ENCODE data around the gene FSD1L. TPM values are rescaled to one million over a fixed set of nuclear protein-coding genes. Genes with fewer than 3 reads are reported as not detected.
"Not testable (repeated sequence)": the region's sequence is repeated elsewhere in the genome, so short reads cannot be mapped to it uniquely, and the experiment has no call there.

Gene FSD1L
- total and polyA plus RNA-seq, 4 donors, result 17.6 to 61.1 (median 25.7) TPM

- Histone ChIP-seq H3K9me3 (ENCODE audit: control insufficient read depth, insufficient read depth, low read length) (no peaks in the 10 kb centered on the region), H3K36me3 (ENCODE audit: control insufficient read depth, insufficient read depth, low read length) (no peaks in the 10 kb centered on the region), H3K27me3 (ENCODE audit: control insufficient read depth, insufficient read depth, low read length) (no peaks in the 10 kb centered on the region), H3K27ac (ENCODE audit: low read depth, low read length) (no peak overlapping the region), H3K4me1 (ENCODE audit: control insufficient read depth, insufficient read depth, low read length) (no peaks in the 10 kb centered on the region), H3K4me3 (ENCODE audit: low read depth, low read length) (no peak overlapping the region)
- WGBS (ENCODE audit: insufficient coverage), result no CpG with 5 or more reads among the region's 4 CpGs
- no peak for DNase-seq (ENCODE audit: low read depth in 4 of 6, low spot score in 6 of 6)
Observed at GRCh38 chr9:105501414-105501813, 53.6 kb downstream of the FSD1L start.

GRCh38 chr9:105502276-105502675 lies 54.4 kb downstream of the FSD1L start:
- no CpG with 5 or more reads among the region's 2 CpGs for WGBS (ENCODE audit: insufficient coverage)
- Histone ChIP-seq H3K9me3 (ENCODE audit: control insufficient read depth, insufficient read depth, low read length) (no peaks in the 10 kb centered on the region), H3K4me3 (ENCODE audit: low read depth, low read length) (no peak overlapping the region), H3K4me1 (ENCODE audit: control insufficient read depth, insufficient read depth, low read length) (no peaks in the 10 kb centered on the region), H3K27me3 (ENCODE audit: control insufficient read depth, insufficient read depth, low read length) (no peaks in the 10 kb centered on the region), H3K36me3 (ENCODE audit: control insufficient read depth, insufficient read depth, low read length) (peaks cover 2% of the 10 kb centered on the region), H3K27ac (ENCODE audit: low read depth, low read length) (no peak overlapping the region)
- no peak for DNase-seq (ENCODE audit: low read depth in 4 of 6, low spot score in 6 of 6)

DNA sequence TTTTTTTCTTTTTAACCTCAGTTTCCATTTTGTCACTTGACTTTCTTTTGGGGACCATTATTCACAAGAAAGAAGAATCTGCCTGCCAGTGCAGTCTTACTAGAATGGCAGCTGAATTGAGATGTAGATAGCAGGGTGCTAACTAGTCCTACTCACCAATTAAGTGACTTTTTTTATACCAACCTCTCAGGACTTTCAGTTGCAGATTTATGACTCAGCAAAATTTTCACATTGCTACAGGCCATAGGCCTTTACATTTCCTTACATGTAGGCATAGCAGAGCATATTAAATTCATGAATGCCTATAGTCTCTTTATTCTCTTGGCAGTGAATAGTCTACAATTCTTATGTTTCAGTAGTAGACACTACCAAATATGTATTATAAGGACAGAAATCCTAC lies 56.0 kb downstream of the FSD1L start:
- Histone ChIP-seq H3K27ac (ENCODE audit: low read depth, low read length) (no peak overlapping the region), H3K4me3 (ENCODE audit: low read depth, low read length) (no peak overlapping the region), H3K4me1 (ENCODE audit: control insufficient read depth, insufficient read depth, low read length) (no peaks in the 10 kb centered on the region), H3K27me3 (ENCODE audit: control insufficient read depth, insufficient read depth, low read length) (no peaks in the 10 kb centered on the region), H3K36me3 (ENCODE audit: control insufficient read depth, insufficient read depth, low read length) (peaks cover 5% of the 10 kb centered on the region), H3K9me3 (ENCODE audit: control insufficient read depth, insufficient read depth, low read length) (no peaks in the 10 kb centered on the region)
- no peak for DNase-seq (ENCODE audit: low read depth in 4 of 6, low spot score in 6 of 6)

GRCh38 chr9:105507096-105507790 lies 59.4 kb downstream of the FSD1L start:
- Histone ChIP-seq H3K9me3 (ENCODE audit: control insufficient read depth, insufficient read depth, low read length) (no peaks in the 10 kb centered on the region), H3K27ac (ENCODE audit: low read depth, low read length) (no peak overlapping the region), H3K27me3 (ENCODE audit: control insufficient read depth, insufficient read depth, low read length) (no peaks in the 10 kb centered on the region), H3K36me3 (ENCODE audit: control insufficient read depth, insufficient read depth, low read length) (peaks cover 5% of the 10 kb centered on the region), H3K4me3 (ENCODE audit: low read depth, low read length) (no peak overlapping the region), H3K4me1 (ENCODE audit: control insufficient read depth, insufficient read depth, low read length) (no peaks in the 10 kb centered on the region)
- no CpG with 5 or more reads among the region's 4 CpGs for WGBS (ENCODE audit: insufficient coverage)
- DNase-seq (ENCODE audit: low read depth in 4 of 6, low spot score in 6 of 6), result no peak

DNA sequence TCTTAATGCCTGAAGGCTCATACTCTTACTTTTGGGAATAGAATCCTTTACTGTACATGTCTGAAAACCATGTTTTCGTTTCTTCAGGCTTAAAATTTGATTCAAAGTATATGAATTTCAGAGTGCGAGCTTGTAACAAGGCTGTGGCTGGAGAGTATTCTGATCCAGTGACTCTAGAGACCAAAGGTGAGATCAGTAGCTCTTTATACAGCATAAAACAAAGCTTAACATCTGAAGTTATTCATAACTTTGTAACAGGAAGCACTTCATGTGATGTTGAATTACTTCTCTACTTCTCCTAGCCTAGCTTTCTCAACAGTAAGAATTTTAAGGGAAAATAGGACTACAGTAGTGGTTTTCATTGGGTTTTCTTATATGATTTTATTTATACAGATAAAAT lies 60.7 kb downstream of the FSD1L start:
- Histone ChIP-seq H3K36me3 (ENCODE audit: control insufficient read depth, insufficient read depth, low read length) (peaks cover 5% of the 10 kb centered on the region), H3K27ac (ENCODE audit: low read depth, low read length) (no peak overlapping the region), H3K4me1 (ENCODE audit: control insufficient read depth, insufficient read depth, low read length) (no peaks in the 10 kb centered on the region), H3K4me3 (ENCODE audit: low read depth, low read length) (no peak overlapping the region), H3K9me3 (ENCODE audit: control insufficient read depth, insufficient read depth, low read length) (no peaks in the 10 kb centered on the region), H3K27me3 (ENCODE audit: control insufficient read depth, insufficient read depth, low read length) (no peaks in the 10 kb centered on the region)
- no peak for DNase-seq (ENCODE audit: low read depth in 4 of 6, low spot score in 6 of 6)
- no CpG with 5 or more reads among the region's 2 CpGs for WGBS (ENCODE audit: insufficient coverage)

- Histone ChIP-seq H3K27ac (ENCODE audit: low read depth, low read length) (no peak overlapping the region), H3K27me3 (ENCODE audit: control insufficient read depth, insufficient read depth, low read length) (no peaks in the 10 kb centered on the region), H3K36me3 (ENCODE audit: control insufficient read depth, insufficient read depth, low read length) (peaks cover 9% of the 10 kb centered on the region), H3K4me3 (ENCODE audit: low read depth, low read length) (no peak overlapping the region), H3K4me1 (ENCODE audit: control insufficient read depth, insufficient read depth, low read length) (no peaks in the 10 kb centered on the region), H3K9me3 (ENCODE audit: control insufficient read depth, insufficient read depth, low read length) (no peaks in the 10 kb centered on the region)
- 60% methylated on average over 1 of the region's 1 CpG for WGBS (ENCODE audit: insufficient coverage)
- no peak for DNase-seq (ENCODE audit: low read depth in 4 of 6, low spot score in 6 of 6)
Observed at GRCh38 chr9:105510024-105510423, 62.2 kb downstream of the FSD1L start.

- Histone ChIP-seq H3K27me3 (ENCODE audit: control insufficient read depth, insufficient read depth, low read length) (no peaks in the 10 kb centered on the region), H3K36me3 (ENCODE audit: control insufficient read depth, insufficient read depth, low read length) (peaks cover 19% of the 10 kb centered on the region), H3K9me3 (ENCODE audit: control insufficient read depth, insufficient read depth, low read length) (no peaks in the 10 kb centered on the region), H3K4me1 (ENCODE audit: control insufficient read depth, insufficient read depth, low read length) (no peaks in the 10 kb centered on the region), H3K4me3 (ENCODE audit: low read depth, low read length) (no peak overlapping the region), H3K27ac (ENCODE audit: low read depth, low read length) (no peak overlapping the region)
- DNase-seq (ENCODE audit: low read depth in 4 of 6, low spot score in 6 of 6), result no peak
Observed at GRCh38 chr9:105511446-105511845, 63.6 kb downstream of the FSD1L start.

GRCh38 chr9:105515811-105516413 lies 68.1 kb downstream of the FSD1L start:
- 88% methylated on average over 8 of the region's 11 CpGs for WGBS (ENCODE audit: insufficient coverage)
- DNase-seq (ENCODE audit: low read depth in 4 of 6, low spot score in 6 of 6), result no peak
- Histone ChIP-seq H3K27ac (ENCODE audit: low read depth, low read length) (no peak overlapping the region), H3K9me3 (ENCODE audit: control insufficient read depth, insufficient read depth, low read length) (no peaks in the 10 kb centered on the region), H3K36me3 (ENCODE audit: control insufficient read depth, insufficient read depth, low read length) (peaks cover 14% of the 10 kb centered on the region), H3K4me3 (ENCODE audit: low read depth, low read length) (no peak overlapping the region), H3K4me1 (ENCODE audit: control insufficient read depth, insufficient read depth, low read length) (no peaks in the 10 kb centered on the region), H3K27me3 (ENCODE audit: control insufficient read depth, insufficient read depth, low read length) (no peaks in the 10 kb centered on the region)

DNA sequence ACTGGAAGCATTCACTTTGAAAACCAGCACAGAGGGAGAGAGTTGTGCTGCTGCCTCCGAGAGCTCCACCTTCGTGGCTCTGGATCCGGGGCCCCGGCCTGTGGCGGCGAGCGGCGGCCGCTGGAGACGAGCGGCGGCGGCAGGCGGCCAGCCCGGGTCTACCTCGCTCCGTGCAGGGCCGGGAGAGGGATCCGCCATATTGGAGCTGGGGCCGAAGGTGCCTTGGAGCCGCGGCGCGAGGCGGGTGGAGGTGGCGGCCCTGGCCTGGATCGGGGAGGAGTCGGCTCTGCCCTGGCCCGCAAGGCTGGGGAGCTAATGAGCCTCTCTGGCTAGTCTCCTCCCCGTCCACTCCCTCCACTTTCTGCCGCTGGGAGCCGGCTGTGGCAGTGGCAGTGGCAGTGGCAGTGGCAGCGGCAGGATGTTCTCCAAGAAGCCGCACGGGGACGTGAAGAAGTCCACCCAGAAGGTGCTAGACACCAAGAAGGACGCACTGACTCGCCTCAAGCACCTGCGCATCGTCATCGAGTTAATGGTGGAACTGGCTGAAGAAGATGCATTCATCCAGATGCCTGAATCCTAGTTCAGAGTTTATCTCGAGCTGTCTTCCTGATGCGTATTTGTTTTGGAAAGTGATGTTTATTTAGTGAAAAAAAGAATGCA lies 72.0 kb downstream of the FSD1L start:
- not testable (repeated sequence) for H3K4me1 ChIP-seq (ENCODE audit: control insufficient read depth, insufficient read depth, low read length); H3K27me3 ChIP-seq (ENCODE audit: control insufficient read depth, insufficient read depth, low read length); H3K27ac ChIP-seq (ENCODE audit: low read depth, low read length); H3K9me3 ChIP-seq (ENCODE audit: control insufficient read depth, insufficient read depth, low read length)
- H3K36me3 ChIP-seq (ENCODE audit: control insufficient read depth, insufficient read depth, low read length), result peaks cover 12% of the 10 kb centered on the region
- DNase-seq (ENCODE audit: low read depth in 4 of 6, low spot score in 6 of 6), result peak in 3 of 6 donors; percentile 6 to 46 (median 9)
- H3K4me3 ChIP-seq (ENCODE audit: low read depth, low read length), result peak overlapping the region; percentile 26
- 92% methylated on average over 25 of the region's 43 CpGs for WGBS (ENCODE audit: insufficient coverage)

GRCh38 chr9:105520992-105521391 lies 73.2 kb downstream of the FSD1L start:
- H3K9me3 ChIP-seq (ENCODE audit: control insufficient read depth, insufficient read depth, low read length); H3K4me3 ChIP-seq (ENCODE audit: low read depth, low read length); H3K4me1 ChIP-seq (ENCODE audit: control insufficient read depth, insufficient read depth, low read length); H3K36me3 ChIP-seq (ENCODE audit: control insufficient read depth, insufficient read depth, low read length); DNase-seq (ENCODE audit: low read depth in 4 of 6, low spot score in 6 of 6); H3K27me3 ChIP-seq (ENCODE audit: control insufficient read depth, insufficient read depth, low read length); H3K27ac ChIP-seq (ENCODE audit: low read depth, low read length): not testable (repeated sequence)
- no CpG with 5 or more reads among the region's 6 CpGs for WGBS (ENCODE audit: insufficient coverage)
